HG02623 (cell line): Measurements from ENCODE around the gene RYR2.
A peak's percentile ranks its signal among the peaks of the same experiment; 100 is the strongest.

ENCODE experiments used
- ATAC-seq: cut with Tn5 transposase; IDR thresholded peaks from one replicate; pipeline ENCODE4 v1.9.1; 2021; ENCODE audit warnings: moderate library complexity; ENCODE audit not compliant: unreplicated experiment

The RYR2 gene

GRCh38 chr1:237416924-237417655 lies 375.1 kb downstream of the RYR2 start:
- ATAC-seq: no peak

GRCh38 chr1:237428809-237429208 lies 386.8 kb downstream of the RYR2 start:
- ATAC-seq: no peak

GRCh38 chr1:237429252-237429651 lies 387.3 kb downstream of the RYR2 start:
- ATAC-seq: no peak

- no peak for ATAC-seq
Measured at GRCh38 chr1:237431448-237431847, 389.5 kb downstream of the RYR2 start.

GRCh38 chr1:237440346-237440745 lies 398.4 kb downstream of the RYR2 start:
- no peak for ATAC-seq

- no peak for ATAC-seq
Measured at GRCh38 chr1:237444120-237444790, 402.3 kb downstream of the RYR2 start.

- no peak for ATAC-seq
Measured at GRCh38 chr1:237448042-237448441, 406.1 kb downstream of the RYR2 start.

GRCh38 chr1:237457573-237457972 lies 415.6 kb downstream of the RYR2 start:
- ATAC-seq: no peak

- no peak for ATAC-seq
Measured at GRCh38 chr1:237467320-237467719, 425.3 kb downstream of the RYR2 start.

GRCh38 chr1:237470712-237471338 lies 428.8 kb downstream of the RYR2 start:
- ATAC-seq: no peak

- no peak for ATAC-seq
Measured at GRCh38 chr1:237471377-237471776, 429.4 kb downstream of the RYR2 start.

GRCh38 chr1:237471956-237472355 lies 430.0 kb downstream of the RYR2 start:
- ATAC-seq: no peak

- ATAC-seq: no peak
Measured at GRCh38 chr1:237473854-237474253, 431.9 kb downstream of the RYR2 start.

GRCh38 chr1:237478082-237478481 lies 436.1 kb downstream of the RYR2 start:
- ATAC-seq: no peak

- no peak for ATAC-seq
Measured at GRCh38 chr1:237478842-237479241, 436.9 kb downstream of the RYR2 start.

- no peak for ATAC-seq
Measured at GRCh38 chr1:237482777-237483176, 440.8 kb downstream of the RYR2 start.

- no peak for ATAC-seq
Measured at GRCh38 chr1:237492359-237492758, 450.4 kb downstream of the RYR2 start.

- no peak for ATAC-seq
Measured at GRCh38 chr1:237500566-237500965, 458.6 kb downstream of the RYR2 start.

- ATAC-seq: no peak
Measured at GRCh38 chr1:237503292-237503691, 461.3 kb downstream of the RYR2 start.

GRCh38 chr1:237507005-237507404 lies 465.0 kb downstream of the RYR2 start:
- peak; percentile 90 for ATAC-seq

- no peak for ATAC-seq
Measured at GRCh38 chr1:237509748-237510147, 467.8 kb downstream of the RYR2 start.

GRCh38 chr1:237525102-237525501 lies 483.1 kb downstream of the RYR2 start:
- ATAC-seq: no peak
